IMR-90 (cell line): ENCODE measurements around the gene RAD51AP2. TPM values are rescaled to one million over a fixed set of nuclear protein-coding genes. Genes with fewer than 3 reads are reported as not detected.

Source experiments
- ATAC-seq: fragments of 200-7000 bp; cut with Tn5 transposase; 2 replicates; pipeline ENCODE4 v1.9.1; 2020; ENCODE audit warnings: low read depth, mild to moderate bottlenecking, moderate library complexity
- BruUV-seq: library from RNA; stranded (reverse); fragments of 400-500 nt; replicated peaks from 2 replicates; lab custom pipeline; 2021; lab: Mats Ljungman, UMichigan
- CTCF ChIA-PET: fragments of 300-600 bp; formaldehyde crosslinking; extraction: SDS; loops from one replicate; lab custom pipeline; 2021; ENCODE audit warnings: antibody characterized with exemption; lab: Yijun Ruan, JAX
- POLR2A ChIA-PET: fragments of 300-600 bp; sonication (Branson Sonifier 250); formaldehyde crosslinking; loops from one replicate; lab custom pipeline; 2022; ENCODE audit warnings: antibody characterized with exemption; ENCODE audit not compliant: unreplicated experiment; lab: Charles Lee
- DNase-seq: peaks from one replicate; pipeline ENCODE4 v3.0.0; 2013
- H2AFZ ChIP-seq: replicated peaks from 2 replicates; pipeline ENCODE3; 2013; ENCODE audit warnings: low read length, mild to moderate bottlenecking; ENCODE audit not compliant: poor library complexity
- H2AK5ac ChIP-seq: 2 replicates; pipeline ENCODE4 v1.6.1; 2013; ENCODE audit warnings: low read depth, low read length, inconsistent platforms
- H2AK9ac ChIP-seq: replicated peaks from 2 replicates; pipeline ENCODE3; 2013; ENCODE audit warnings: mild to moderate bottlenecking, low read depth, low read length, moderate library complexity; ENCODE audit not compliant: poor library complexity
- H2BK120ac ChIP-seq: 2 replicates; pipeline ENCODE4 v1.6.1; 2013; ENCODE audit warnings: low read depth, low read length, inconsistent platforms
- H2BK15ac ChIP-seq: 3 replicates; pipeline ENCODE4 v1.6.1; 2013; ENCODE audit warnings: low read depth, low read length, inconsistent platforms
- H2BK20ac ChIP-seq: 2 replicates; pipeline ENCODE4 v1.6.1; 2013; ENCODE audit warnings: low read depth, mild to moderate bottlenecking, inconsistent platforms, low read length, moderate library complexity
- H2BK5ac ChIP-seq: 2 replicates; pipeline ENCODE4 v1.6.1; 2013; ENCODE audit warnings: mild to moderate bottlenecking, low read depth, low read length, inconsistent platforms; ENCODE audit not compliant: poor library complexity, severe bottlenecking
- H3K14ac ChIP-seq: replicated peaks from 2 replicates; pipeline ENCODE4 v1.6.1; 2013; ENCODE audit warnings: low read depth, low read length, inconsistent platforms
- H3K18ac ChIP-seq: 2 replicates; pipeline ENCODE4 v1.6.1; 2013; ENCODE audit warnings: low read depth, low read length, control low read depth
- H3K23ac ChIP-seq: 2 replicates; pipeline ENCODE4 v1.6.1; 2013; ENCODE audit warnings: low read depth, low read length, inconsistent platforms
- H3K27ac ChIP-seq: 2 replicates; pipeline ENCODE4 v1.5.1; 2013; ENCODE audit warnings: mild to moderate bottlenecking, control low read depth, low read length; ENCODE audit not compliant: insufficient read depth
- H3K27me3 ChIP-seq: 2 replicates; pipeline ENCODE4 v1.6.1; 2013; ENCODE audit warnings: low read length; ENCODE audit not compliant: control insufficient read depth, insufficient read depth
- H3K36me3 ChIP-seq: 2 replicates; pipeline ENCODE4 v1.6.1; 2013; ENCODE audit warnings: low read length, mixed read lengths; ENCODE audit not compliant: control insufficient read depth, insufficient read depth
- H3K4ac ChIP-seq: 2 replicates; pipeline ENCODE4 v1.6.1; 2013; ENCODE audit warnings: low read depth, low read length, inconsistent platforms
- H3K4me1 ChIP-seq: 2 replicates; pipeline ENCODE4 v1.6.1; 2013; ENCODE audit warnings: low read length, mixed read lengths; ENCODE audit not compliant: control insufficient read depth, insufficient read depth
- H3K4me2 ChIP-seq: 2 replicates; pipeline ENCODE4 v1.6.1; 2013; ENCODE audit warnings: low read depth, mild to moderate bottlenecking, control low read depth, low read length, moderate library complexity
- H3K4me3 ChIP-seq: 2 replicates; pipeline ENCODE4 v1.5.1; 2013; ENCODE audit warnings: low read depth, mild to moderate bottlenecking, control low read depth, low read length, moderate library complexity; ENCODE audit not compliant: insufficient read depth
- H3K56ac ChIP-seq: 2 replicates; pipeline ENCODE4 v1.6.1; 2013; ENCODE audit warnings: low read length, inconsistent platforms; ENCODE audit not compliant: insufficient read depth; ENCODE audit errors: extremely low read depth
- H3K79me1 ChIP-seq, 2 experiments: 2 replicates each; pipeline ENCODE4 v1.6.1; 2013; ENCODE audit warnings: low read length in 2 of 2, inconsistent platforms in 1 of 2, low read depth in 1 of 2
- H3K9ac ChIP-seq: 2 replicates; pipeline ENCODE4 v1.6.1; 2013; ENCODE audit warnings: low read depth, low read length, control low read depth
- H3K9me1 ChIP-seq: 2 replicates; pipeline ENCODE4 v1.6.1; 2013; ENCODE audit warnings: low read length, inconsistent platforms; ENCODE audit not compliant: insufficient read depth
- H3K9me3 ChIP-seq: 2 replicates; pipeline ENCODE4 v1.6.1; 2013; ENCODE audit warnings: low read length; ENCODE audit not compliant: control insufficient read depth, insufficient read depth
- H4K20me1 ChIP-seq: 2 replicates; pipeline ENCODE4 v1.6.1; 2013; ENCODE audit warnings: low read length, inconsistent platforms; ENCODE audit not compliant: insufficient read depth
- H4K5ac ChIP-seq: 2 replicates; pipeline ENCODE4 v1.6.1; 2013; ENCODE audit warnings: mild to moderate bottlenecking, low read depth, low read length, control low read depth
- H4K8ac ChIP-seq, 2 experiments: 2 replicates each; pipeline ENCODE4 v1.6.1; 2013; ENCODE audit warnings: low read depth in 2 of 2, low read length in 2 of 2, control low read depth in 1 of 2, inconsistent platforms in 1 of 2
- H4K91ac ChIP-seq: 2 replicates; pipeline ENCODE4 v1.6.1; 2013; ENCODE audit warnings: low read depth, low read length, inconsistent platforms; ENCODE audit not compliant: insufficient read depth
- CTCF ChIP-seq: conservative IDR thresholded peaks from 2 replicates; pipeline ENCODE4 v1.5.1; 2012; ENCODE audit warnings: mild to moderate bottlenecking, low read depth, low read length, improper control_type of control experiment
- WGBS, 2 experiments: methylation state at CpG; one replicate each; pipeline versions ENCODE4 v1.1.5 to v1.1.7; 2013; ENCODE audit warnings: missing lambda C conversion rate in 2 of 2; ENCODE audit not compliant: insufficient read length in 1 of 2; ENCODE audit errors: extremely low coverage in 2 of 2; 5-methylcytosine and 5-hydroxymethylcytosine counted together
- dilution Hi-C: fragments of 300-500 bp; cut with HindIII; formaldehyde crosslinking; loops from one replicate; pipeline ENCODE4 v1.14.3; 2018; ENCODE audit warnings: low sequenced_read_pairs; ENCODE audit not compliant: unreplicated experiment
- in situ Hi-C: fragments of 300-500 bp; cut with MboI; formaldehyde crosslinking; loops from 3 replicates; pipeline ENCODE4 v1.14.3; 2019; ENCODE audit warnings: low sequenced_read_pairs, inconsistent platforms, mixed read lengths
- intact Hi-C: fragments of 100-400 bp; cut with micrococcal nuclease; formaldehyde crosslinking; loops from 2 replicates; pipeline ENCODE4 v1.10.0; 2022
- polyA plus RNA-seq, 3 experiments: library from polyadenylated mRNA; depleted of rRNA; stranded (reverse); fragments of >200 nt; gene quantifications; 2 replicates each; pipeline ENCODE4 v1.2.3, GENCODE V29; 2012; ENCODE audit warnings: low replicate concordance in 1 of 3
- total RNA-seq: library from RNA; depleted of rRNA; stranded (reverse); fragments of >200 nt; gene quantifications from 2 replicates; pipeline ENCODE4 v1.2.3, GENCODE V29; 2012

The RAD51AP2 gene
- total and polyA plus RNA-seq, 2 of the 4 experiments (the other 2 are of a cell fraction): not detected

GRCh38 chr2:17506736-17507616 lies 11.3 kb downstream of the RAD51AP2 start:
- Histone ChIP-seq H3K27me3 (no peaks in the 10 kb centered on the region), H2BK15ac (no peak overlapping the region), H3K14ac (no peak overlapping the region), H3K23ac (no peak overlapping the region), H4K5ac (no peak overlapping the region), H3K4me3 (no peak overlapping the region), H3K18ac (no peak overlapping the region), H2AK9ac (no peak overlapping the region), H2BK20ac (no peak overlapping the region), H3K4me1 (no peaks in the 10 kb centered on the region), H3K36me3 (no peaks in the 10 kb centered on the region), H4K91ac (no peak overlapping the region), H2AFZ (no peak overlapping the region), H3K4ac (no peak overlapping the region), H3K56ac (no peak overlapping the region), H2BK120ac (no peak overlapping the region), H4K8ac (no peak overlapping the region), H2AK5ac (no peak overlapping the region), H2BK5ac (no peak overlapping the region), H3K9ac (no peak overlapping the region), H3K4me2 (no peak overlapping the region), H3K27ac (no peak overlapping the region), H3K9me1 (no peaks in the 10 kb centered on the region), H3K9me3 (no peaks in the 10 kb centered on the region), H4K20me1 (no peaks in the 10 kb centered on the region), H3K79me1 (no peaks in the 10 kb centered on the region)
- ChIA-PET POLR2A (no interaction called here), CTCF (no interaction called here)
- intact Hi-C loops (no loop called here), dilution Hi-C loops (no loop called here), in situ Hi-C loops (no loop called here)
- TF ChIP-seq CTCF: no peak
- no CpG with 5 or more reads among the region's 2 CpGs for WGBS, 2 experiments
- BruUV-seq: no TSS peak
- no peak for ATAC-seq
- no peak for DNase-seq
